Activated T-cell treated with anti-CD3 and anti-CD28 coated beads for 4 hours (primary cell): ENCODE measurements around the gene SRC.

Experiments used
- DNase-seq: peaks from one replicate; pipeline ENCODE4 v3.0.0-alpha.2; 2020

SRC gene

DNA sequence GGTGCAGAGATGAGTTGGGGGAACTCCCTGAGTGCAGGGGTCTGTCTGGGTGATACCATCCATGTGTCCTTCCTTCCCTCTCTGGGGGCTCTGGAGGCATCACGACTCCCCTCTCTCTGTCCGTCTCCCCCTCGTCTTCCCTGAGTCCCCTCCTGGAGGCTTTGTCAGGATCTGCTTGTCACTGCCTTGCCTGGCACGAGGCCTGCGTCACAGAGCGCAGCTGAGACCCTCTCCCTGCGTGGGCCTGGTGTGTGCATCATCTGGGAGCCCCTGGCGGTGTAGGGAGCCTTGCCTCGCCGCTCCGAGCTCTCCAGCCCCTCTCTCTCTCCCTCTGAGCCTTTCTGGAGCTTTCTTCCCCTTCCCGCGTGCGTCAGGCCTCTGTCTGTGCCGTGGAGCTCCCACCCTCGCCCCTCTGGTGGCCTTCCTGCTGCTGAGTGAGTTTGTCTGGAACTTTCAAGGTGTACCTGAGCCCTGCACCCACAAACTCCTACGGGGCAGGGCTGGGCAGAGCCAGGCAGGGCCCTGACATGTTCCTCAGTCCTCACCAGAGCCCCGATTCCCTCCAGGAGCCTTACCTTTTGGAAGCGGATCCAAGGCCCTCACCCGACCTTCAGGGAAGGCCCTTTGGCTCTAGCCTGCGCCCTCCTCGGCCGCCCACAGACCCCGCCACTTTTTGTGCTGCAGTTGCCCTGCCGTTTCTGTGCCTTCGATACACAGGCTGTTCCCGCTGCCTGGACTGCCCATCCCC lies 70.3 kb downstream of the SRC start:
- DNase-seq, result no peak

DNA sequence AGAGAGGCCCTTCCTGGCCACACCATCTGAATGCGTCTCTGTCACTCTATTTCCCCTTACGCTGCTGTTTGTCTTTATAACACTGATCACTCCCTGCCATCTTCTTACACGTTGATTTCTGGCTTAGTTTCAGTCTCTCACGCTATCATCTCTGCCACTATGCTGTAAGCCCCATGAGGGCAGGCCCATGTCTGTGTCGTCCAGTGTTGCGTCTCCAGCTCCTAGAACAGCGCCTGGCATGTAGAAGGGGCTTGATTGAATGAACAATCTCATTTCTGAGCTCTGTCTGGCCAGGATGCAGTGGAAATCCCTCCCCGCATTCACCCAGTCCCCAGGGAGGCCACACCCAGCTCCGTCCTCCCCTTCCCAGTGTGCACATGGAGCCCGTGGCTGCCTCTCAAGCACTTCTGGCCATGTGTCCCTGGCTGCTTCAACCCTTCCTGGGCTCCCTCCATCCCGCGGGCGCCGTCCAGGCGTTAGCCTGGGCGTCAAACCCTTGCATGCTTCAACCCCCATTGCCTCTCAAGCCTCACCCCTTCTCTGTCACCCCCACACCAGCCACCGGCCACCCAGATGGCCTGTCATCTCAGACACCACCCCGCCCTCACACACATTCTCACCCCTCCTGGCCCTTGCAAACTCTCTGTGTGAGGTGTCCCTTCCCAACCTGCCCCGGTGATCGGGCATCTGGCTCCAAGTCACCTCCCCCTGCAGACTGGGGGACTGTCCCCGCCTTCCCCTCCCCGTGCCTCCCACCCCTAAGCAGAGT lies 71.1 kb downstream of the SRC start:
- no peak for DNase-seq

DNA sequence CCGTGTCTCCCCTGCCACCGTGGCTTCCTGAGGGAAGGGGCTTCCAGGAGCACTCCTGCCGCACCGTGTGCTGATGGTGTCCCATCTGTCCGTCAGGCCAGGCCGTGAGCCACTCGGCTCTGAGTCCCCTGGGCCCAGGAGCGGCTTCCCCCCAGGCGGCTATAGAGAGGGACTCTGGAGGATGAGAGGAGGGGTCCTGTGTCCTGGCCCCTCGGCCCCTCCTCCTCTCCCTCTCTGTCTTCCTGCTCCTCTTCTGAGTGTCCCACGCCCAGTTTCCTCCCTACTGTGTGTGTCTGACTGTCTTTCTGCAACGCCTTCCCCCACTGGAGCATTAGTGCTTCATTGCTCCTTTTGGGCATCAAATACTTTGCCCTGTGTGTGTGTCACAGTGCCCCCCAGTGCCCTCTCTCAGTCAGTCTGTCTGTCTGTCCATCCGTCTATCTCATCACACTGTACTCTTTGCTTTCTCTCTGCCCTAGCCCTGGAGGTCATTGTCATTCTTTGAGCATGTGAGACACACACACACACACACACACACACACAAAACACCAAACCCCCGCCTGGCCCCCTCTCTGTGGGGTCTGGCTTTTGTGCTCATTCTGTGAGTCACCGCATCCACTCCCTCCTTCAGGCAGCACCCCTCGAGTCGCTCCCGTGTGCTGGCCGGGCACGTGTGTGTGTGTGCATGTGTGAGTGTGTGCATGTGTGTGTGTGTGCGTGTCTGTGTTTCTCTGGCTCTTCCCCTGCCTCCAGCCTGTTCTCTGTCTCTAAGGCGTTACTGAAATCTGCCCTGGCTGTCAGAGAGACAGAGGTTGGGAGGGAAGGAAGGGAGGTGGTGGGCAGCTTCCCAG lies 71.9 kb downstream of the SRC start:
- DNase-seq, result no peak

DNA sequence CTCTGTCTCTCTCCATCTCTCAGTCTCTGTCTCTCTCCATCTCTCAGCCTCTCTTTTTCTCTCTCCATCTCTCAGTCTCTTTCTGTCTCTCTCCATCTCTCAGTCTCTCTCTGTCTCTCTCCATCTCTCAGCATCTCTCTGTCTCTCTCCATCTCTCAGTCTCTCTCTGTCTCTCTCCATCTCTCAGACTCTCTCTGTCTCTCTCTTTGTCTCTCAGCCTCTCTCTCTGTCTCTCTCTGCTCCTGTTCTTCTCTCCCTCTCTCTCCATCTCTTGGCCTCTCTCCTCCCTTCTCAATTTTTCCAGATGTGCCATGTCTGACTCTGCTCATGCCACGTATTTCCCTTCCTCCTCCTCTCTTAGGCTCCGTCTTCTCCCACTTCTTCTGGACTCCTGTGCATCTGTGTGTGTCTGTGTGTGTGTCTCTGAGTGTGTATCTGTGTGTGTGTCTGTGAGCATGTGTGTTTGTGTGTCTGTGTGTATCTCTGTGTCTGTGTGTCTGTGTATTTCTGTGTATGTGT lies 72.7 kb downstream of the SRC start:
- no peak for DNase-seq

DNA sequence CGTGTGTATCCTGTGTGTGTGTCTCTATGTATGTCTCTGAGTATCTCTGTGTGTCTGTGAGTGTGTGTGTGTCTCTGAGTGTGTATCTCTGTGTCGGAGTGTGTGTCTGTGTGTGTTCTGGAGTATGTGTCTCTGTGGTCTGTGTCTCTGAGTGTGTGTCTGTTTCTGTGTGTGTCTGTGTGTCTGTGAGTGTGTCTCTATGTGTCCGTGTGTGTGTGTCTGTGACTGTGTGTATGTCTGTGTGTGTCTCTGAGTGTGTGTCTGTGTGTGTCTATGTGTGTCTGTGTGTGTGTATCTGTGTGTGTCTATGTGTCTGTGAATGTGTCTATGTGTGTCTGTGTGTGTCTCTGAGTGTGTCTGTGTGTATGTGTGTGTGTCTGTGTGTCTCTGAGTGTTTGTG lies 73.4 kb downstream of the SRC start:
- DNase-seq, result no peak

DNA sequence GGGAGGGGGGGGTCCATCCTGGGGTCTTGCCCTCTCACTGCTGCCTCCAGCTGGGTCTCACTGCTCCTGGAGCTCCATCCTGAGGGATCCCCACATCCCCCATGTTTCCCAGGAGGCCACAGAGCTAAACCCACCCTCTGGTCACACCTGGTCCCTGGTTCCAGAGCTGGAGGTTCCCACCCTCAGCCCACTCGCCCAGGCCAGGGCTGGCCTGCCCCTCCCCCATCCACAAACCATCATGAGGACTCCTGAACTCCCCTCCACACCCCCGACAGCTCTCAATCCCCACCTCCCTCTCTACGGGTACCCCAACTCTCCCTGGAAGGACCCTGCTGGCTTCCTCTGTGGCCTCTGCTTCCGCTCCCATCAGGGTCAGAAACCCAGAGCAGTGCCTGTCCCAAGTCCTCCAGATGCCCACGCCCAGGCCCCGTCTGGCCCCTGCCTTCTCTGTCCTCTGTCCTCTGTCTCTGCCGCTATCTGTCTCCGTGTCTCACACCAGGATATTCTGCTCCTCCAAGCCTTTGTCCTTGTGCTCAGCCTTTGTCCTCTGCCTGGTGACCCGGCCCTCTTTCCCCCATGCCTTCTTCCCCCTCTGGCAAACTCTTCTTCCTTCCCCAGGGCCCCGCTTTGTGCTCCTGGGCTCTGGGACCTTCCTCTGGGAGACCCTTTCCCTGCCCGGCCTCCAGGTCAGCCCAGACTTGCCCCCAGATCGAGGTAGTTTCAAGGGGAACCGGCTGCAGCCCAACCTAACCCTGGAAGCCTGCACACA lies 74.0 kb downstream of the SRC start:
- no peak for DNase-seq

DNA sequence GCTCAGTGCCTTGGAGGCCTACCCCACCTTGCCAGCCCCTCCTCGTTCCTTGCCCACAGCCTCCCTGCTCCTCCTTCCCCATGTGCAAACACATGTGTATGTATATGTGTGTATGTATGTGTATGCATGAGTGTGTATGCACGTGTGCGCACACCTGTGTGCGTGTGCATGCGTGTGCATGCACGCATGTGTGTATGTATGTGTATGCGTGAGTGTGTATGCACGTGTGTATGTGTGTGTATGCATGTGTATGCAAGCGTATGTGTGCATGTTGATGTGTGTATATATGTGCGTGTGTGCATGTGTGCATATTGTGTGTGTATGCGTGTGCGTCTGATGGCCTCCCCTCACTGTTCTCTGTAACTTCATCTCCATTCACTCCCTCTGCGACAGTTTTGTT lies 74.7 kb downstream of the SRC start:
- no peak for DNase-seq

DNA sequence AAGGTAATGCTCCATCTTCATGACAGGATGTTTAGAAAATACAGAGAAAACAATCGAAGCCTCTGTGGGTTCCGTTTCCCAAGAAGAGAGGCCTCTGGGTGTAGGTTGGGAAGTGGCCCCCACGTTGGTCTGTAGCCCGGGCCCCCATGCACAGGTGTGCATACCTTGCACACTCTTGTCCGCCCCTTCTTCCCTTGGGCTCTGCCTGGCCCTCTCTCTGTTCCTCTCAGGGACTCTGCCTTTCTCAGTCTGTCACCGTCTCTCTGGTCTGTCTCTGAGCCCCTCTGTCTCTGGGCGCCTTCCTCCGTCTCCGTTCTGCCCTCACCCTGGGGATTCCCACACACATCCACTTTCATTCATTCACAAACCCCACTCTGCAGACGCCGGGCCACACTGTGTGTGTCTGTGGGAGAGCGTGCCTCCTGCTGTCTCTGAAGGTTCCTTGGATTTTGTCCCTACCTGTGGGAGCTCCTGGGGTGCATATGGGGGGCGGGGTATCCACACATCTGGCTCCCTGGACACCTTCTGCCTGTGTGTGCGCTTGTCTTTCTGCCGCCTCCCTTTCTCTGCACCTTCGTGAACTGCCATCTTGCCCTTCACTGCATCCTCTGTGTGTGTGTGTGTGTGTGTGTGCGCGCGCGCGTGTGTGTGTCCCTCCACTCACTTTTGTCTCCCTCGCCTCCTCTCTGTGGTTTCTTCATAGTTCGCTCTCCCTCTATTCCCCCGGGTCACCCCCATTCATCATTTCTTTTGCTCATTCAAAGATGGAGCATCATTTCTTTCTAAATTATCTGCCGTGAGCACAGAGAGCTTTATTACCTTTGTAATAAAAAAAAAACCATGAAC lies 75.3 kb downstream of the SRC start:
- DNase-seq, result no peak

DNA sequence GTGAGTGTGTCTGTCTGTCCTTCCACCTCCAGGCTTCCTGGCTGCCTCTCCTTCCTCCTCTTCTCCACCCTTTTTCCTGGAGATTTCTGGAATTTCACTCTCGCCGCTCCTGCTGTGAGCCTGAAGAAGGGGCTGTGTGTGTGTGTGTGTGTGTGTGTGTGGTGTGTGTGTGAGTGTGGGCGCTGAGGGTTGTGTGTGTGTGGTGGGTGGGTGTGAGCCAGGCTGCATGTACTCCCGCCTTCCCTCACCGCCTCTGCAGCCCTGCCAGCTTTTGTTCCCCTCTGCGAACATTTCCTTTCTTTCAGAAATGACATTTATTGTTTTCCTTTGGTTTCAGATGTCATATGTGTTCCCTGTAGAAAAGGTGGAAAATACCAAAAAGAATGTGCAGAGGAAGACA lies 76.0 kb downstream of the SRC start:
- no peak for DNase-seq

DNA sequence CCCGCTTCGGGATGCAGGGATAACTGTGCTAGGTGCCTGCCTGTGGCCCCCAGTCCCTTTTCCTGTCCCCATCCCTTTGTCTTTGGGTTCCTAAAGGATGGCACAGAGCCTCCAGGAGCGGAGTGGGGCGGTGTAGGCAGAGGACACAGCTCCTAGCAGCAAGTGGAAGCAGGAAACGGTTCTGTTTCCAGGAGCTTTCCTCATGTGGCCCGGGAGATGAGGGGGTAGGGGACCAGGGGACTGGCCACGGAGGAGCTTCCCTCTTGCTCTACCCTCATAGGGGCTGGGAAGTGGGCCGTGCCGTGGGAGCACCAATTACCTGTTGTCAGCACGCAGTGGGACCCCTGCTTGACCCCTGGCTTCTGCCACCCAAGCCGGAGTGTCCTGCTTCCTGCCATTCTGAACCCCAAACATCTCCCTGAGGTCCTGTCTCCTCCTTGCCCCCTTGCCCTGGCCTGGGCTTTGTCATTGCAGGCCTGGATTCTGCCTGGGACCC lies 76.9 kb downstream of the SRC start:
- no peak for DNase-seq

DNA sequence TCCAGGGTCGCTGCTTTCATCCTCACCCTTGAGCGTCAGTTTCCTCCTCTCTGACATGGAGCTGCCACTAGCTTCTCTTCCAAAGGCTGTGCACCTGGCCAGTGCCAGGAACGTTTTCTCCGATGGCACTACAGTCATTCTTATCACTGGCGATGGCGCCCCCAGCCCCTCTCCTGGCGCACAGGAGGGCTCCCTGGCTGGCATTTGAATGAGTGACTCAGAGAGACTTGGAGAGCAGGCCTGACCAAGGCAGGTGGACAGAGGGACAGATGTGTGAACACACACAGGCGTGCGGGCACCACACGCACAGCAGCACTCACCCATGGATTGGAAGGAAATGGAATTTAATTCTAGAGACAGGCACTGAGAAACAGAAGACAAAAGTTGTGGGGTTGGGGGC lies 77.6 kb downstream of the SRC start:
- no peak for DNase-seq

DNA sequence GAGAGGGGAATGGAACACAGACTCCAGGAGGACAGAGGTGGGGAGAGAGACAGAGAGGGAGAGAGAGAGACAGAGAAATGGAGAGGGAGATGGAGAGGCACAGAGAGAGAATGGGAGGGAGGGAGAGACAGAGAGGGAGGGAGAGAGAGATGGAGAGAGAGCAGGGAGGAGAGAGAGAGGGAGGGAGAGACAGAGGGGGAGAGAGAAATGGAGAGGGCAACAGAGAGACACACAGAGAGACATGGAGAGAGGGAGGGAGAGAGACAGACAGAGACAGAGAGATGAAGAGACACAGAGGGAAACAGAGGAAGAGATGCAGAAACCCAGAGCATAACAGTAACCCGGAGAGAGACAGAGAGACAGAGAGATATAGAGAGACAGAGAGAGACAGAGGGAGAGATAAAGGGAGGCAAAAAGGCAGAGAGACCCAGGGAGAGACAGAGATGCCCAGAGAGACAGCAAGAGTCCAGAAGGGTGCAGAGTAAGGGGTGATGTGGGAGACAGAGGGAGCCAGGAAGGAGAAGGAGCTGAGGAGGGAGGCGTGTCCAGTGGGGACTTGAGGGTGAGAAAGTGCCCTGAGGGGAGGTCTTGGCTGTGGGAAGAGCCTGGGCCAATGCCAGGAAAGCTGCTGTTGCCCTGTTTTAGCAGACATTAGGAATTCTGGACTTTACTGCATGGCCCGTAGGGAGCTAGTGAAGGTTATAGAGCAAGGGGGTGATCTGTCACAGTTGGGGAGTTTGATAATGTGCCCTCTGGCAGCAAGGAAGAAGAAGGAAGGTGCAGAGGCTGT lies 78.3 kb downstream of the SRC start:
- no peak for DNase-seq

DNA sequence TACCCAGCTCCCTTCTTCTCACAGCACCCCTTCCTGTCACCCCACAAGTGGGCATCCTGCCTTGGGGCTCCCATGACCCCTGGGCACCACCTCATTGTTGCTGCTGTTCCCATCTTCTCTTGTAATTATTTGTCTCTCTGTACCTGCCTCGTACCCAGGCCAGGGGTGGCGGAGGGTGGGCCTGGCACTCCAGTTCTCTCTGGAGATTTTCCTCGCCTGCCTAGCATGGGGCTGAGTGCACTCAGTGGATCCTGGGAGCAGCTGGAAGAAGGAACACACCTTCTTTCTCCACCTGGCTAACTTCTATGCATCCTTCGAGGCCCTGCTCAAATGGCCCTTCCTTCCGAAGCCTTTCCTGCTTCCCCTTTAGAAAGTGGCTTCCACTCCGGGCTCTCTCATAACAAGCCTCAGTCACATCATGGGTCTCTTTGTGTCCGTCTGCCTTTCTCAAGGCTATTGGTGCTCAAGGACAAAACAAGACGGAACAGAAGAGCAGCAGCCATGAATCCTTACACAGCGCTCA lies 79.2 kb downstream of the SRC start:
- DNase-seq, result no peak

DNA sequence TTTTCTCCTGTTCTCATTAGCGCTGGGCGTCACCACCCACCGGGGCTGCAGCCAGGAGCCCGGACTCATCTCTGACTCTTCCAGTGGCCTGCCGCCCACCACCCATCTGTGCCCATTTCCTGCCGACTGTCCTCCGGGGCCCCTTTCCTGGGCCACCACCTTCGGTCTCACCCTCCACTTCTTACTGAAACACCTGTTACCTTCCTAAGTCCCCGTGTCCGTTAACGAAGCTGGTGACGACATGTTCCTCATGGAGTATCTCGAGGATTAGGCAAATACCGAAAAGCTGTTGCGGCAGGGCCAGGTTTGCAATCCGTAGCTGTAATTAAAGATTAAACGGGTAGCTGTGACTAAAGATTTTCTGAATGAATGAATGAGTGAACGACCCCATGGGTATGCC lies 80.2 kb downstream of the SRC start:
- no peak for DNase-seq

DNA sequence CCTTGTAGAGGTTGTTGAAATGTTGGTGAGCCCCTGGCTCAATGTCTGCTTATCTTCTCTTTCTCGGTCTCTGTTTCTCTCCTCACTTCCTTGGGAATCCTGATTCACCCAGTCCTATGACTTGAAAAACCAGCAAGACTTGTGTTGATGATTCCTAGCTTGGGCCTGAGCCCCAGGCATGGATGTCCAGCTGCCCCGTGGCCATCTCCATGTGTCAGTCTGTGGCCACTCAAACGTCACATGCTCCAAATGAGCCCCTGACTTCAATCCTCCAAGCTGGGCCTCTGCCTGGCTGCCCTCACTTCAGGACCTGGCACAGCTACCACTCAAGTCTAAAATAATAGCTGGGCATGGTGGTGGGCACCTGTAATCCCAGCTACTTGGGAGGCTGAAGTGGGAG lies 81.0 kb downstream of the SRC start:
- no peak for DNase-seq

DNA sequence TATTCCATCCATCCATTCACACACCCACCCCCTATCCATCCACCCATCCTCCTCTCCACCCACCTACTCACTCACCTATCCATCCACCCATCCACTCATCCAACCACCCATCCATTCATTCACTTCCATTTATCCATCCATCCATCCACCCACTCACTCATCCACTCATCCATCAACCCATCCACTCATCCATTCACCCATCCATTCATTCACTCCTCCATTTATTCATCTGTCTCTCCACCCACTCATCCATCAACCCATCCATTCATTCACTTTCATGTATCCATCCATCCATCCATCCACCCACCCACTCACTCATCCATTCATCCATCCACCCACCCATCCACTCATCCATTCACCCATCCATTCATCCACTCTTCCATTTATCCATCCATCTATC lies 84.1 kb downstream of the SRC start:
- DNase-seq, result no peak

DNA sequence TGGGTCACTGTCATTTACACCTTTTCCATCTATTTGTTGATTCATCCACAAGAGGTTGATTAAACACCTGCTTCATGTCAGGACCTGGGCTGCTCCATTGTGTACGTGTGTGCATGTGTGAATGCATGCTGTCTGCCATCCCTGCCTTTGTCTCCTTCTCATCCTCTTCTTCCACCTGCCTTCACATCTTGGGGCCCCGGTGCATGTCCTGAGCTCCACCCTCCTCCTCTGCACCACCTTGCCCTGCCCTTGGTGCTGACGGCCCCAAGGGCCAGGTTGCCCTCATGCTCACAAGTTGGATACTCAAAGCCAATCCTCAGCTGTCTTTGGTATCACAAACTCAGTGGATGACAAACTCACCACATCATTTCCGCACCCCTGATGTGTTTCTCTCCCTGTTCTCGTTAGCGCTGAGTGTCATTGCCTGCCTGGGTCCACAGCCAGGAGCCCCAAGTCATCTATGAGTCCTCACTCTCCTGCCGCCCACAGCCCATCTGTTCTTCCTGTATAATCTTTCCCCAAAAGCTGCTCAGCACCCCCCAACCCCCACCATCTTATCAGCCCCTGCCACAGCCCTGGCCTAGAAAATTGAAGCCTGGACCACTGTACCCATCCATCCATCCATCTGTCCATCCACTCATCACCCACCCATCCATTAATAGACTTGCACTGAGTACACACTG lies 85.0 kb downstream of the SRC start:
- no peak for DNase-seq

DNA sequence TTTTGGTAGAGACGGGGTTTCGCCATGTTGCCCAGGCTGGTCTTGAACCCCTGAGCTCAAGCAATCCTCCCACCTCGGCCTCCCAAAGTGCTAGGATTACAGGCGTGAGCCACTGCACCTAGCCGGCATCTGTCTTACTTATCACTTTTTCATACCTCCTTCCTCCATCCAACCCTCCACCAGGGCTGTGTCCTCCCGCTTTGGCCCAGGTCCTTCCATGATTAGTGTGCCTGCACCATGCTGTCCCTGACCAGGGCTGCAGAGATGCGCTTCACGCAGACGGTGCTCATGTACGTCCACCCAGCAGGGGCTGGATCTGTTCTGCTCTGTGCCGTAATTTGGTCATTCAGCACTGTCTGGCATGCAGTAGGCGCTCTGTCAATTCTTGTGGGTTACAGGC lies 85.8 kb downstream of the SRC start:
- no peak for DNase-seq

DNA sequence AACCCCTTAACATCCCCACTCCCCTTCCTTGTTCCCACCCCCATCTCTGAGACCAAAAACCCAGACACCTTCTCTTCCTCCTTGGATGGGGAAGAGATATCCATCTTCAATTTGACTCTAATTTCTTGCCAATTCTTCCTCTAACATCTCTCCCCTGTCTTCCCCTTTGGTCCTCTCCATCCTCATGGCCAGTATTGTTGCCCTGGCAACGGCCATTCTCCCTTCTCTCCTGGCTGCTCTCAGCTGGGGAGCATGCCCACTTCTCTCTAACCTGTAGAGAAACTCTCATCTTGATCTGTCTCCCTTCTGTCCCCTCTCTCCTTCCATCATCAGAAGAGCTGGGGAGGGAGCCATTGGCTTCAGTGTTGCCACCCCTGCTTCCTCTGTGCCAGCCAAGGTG lies 86.7 kb downstream of the SRC start:
- no peak for DNase-seq

DNA sequence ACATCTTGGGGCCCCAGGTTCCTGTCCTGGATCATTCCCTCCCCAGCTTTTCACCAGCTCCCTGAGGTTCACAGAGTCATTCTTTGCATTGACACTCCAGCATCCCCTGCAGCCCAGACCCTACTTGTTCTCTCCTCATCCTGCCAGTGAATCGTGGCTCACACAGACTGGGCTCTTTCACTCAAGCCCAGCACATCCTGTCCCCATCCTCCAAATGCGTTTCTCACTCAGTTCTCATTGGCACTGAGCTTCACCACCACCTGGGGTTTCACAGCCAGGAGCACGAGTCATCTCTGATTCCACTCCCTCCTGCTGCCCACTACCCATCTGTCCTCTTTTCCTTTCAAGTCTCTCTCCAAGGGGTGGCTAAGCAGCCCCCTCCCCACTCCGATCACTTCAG lies 89.7 kb downstream of the SRC start:
- no peak for DNase-seq
